Activated CD4-positive, alpha-beta T cell treated with anti-CD3 and anti-CD28 coated beads, Interleukin-2, Interleukin-6, amounts not matched to agents 100 ng/mL and 50 ng/mL, durations not matched to agents 16 hours and 8 hours (primary cell): ENCODE measurements around the gene HSPA5.

ENCODE experiments used
- DNase-seq: peaks from one replicate; pipeline ENCODE4 v3.0.0-alpha.2; 2020

HSPA5 gene

GRCh38 chr9:125189361-125190289, 51.5 kb downstream of the HSPA5 start, which contains the start of gene PPP6C:
Gene PPP6C (minus strand): TSS chr9:125189803. CDS start chr9:125189718, 85 bp downstream.
- DNase-seq: peak; percentile 98

GRCh38 chr9:125189011-125189360, 52.2 kb downstream of the HSPA5 start:
- DNase-seq: peak; percentile 47
